Psoas muscle (tissue), 8 donors: ENCODE data around the gene C4orf54. TPM values are rescaled to one million over a fixed set of nuclear protein-coding genes. Genes with fewer than 3 reads are reported as not detected.

Source experiments
- ATAC-seq, 4 donors: fragments of 200-7000 bp; cut with Tn5 transposase; one replicate each; pipeline ENCODE4 v1.9.1; 2020; ENCODE audit warnings: moderate library complexity in 3 of 4, mild to moderate bottlenecking in 2 of 4
- DNase-seq, 2 donors: peaks; one replicate each; pipeline ENCODE4 v3.0.0-alpha.2; 2020
- H3K27ac ChIP-seq: fragments of 200-600 bp; one replicate; pipeline ENCODE4 v1.8.0; 2022
- H3K27me3 ChIP-seq, 3 donors: fragments of 200-600 bp in 1 of 3; one replicate each; pipeline versions ENCODE4 v1.6.1 to v1.8.0; 2013 to 2022; ENCODE audit warnings: low read length in 2 of 3, mild to moderate bottlenecking in 2 of 3, moderate library complexity in 1 of 3; ENCODE audit not compliant: insufficient read depth in 3 of 3
- H3K36me3 ChIP-seq, 2 donors: fragments of 200-600 bp in 1 of 2; one replicate each; pipeline versions ENCODE4 v1.6.1 to v1.8.0; 2013 to 2022; ENCODE audit warnings: low read depth in 1 of 2, mild to moderate bottlenecking in 1 of 2, moderate library complexity in 1 of 2; ENCODE audit not compliant: insufficient read depth in 1 of 2
- H3K4me1 ChIP-seq: fragments of 200-600 bp; one replicate; pipeline ENCODE4 v1.8.0; 2022
- H3K4me3 ChIP-seq: fragments of 200-600 bp; one replicate; pipeline ENCODE4 v1.8.0; 2022; ENCODE audit warnings: mild to moderate bottlenecking
- H3K9me3 ChIP-seq: fragments of 200-600 bp; one replicate; pipeline ENCODE4 v1.8.0; 2022
- WGBS, 3 donors: extraction: QIAGEN DNeasy Blood & Tissue Kit; methylation state at CpG; one replicate each; pipeline versions ENCODE4 v1.1.6 to v1.1.7; 2013; 5-methylcytosine and 5-hydroxymethylcytosine counted together
- intact Hi-C, 2 donors: fragments of 100-400 bp; cut with DNase I; formaldehyde crosslinking; loops; one replicate each; pipeline versions ENCODE4 v1.11.0 to v1.14.2; 2022
- polyA plus RNA-seq, 3 donors: library from polyadenylated mRNA; stranded (reverse); fragments of 200-250 nt; gene quantifications; one replicate each; pipeline ENCODE4 v1.2.3, GENCODE V29; 2013
- total RNA-seq, 4 donors: library from RNA; stranded (reverse); fragmentation: NEBNext Ultra II Directional in 2 of 4; extraction: Animal tissue kit (Norgen Biotek cat#: 25700) in 2 of 4; gene quantifications; one replicate each; pipeline versions ENCODE4 v1.2.1 to v1.2.4, GENCODE V29; 2021 to 2023
- TF ChIP-seq, protein P1 (sequence below): fragments of 200-600 bp; IDR thresholded peaks from one replicate; pipeline ENCODE4 v1.8.0; 2022; ENCODE audit warnings: antibody characterized with exemption
- donor health status: healthy with polysubstance abuse.
- donor health status: DM: no; HTN: no; CAD: no; lungs with moderate emphysema.
- donor health status: Bipolar disorder and iron deficiency.
- donor health status: healthy.
- donor health status: DM: yes; HTN: yes; CAD: no.
- donor health status: DM: no; HTN: no; CAD: no.
- donor health status: DM: no; HTN: no; CAD: no.
- donor health status: DM: yes; HTN: yes; CAD: no.

C4orf54 gene
- total and polyA plus RNA-seq, 7 donors: 3.3 to 151 (median 58.1) TPM

DNA sequence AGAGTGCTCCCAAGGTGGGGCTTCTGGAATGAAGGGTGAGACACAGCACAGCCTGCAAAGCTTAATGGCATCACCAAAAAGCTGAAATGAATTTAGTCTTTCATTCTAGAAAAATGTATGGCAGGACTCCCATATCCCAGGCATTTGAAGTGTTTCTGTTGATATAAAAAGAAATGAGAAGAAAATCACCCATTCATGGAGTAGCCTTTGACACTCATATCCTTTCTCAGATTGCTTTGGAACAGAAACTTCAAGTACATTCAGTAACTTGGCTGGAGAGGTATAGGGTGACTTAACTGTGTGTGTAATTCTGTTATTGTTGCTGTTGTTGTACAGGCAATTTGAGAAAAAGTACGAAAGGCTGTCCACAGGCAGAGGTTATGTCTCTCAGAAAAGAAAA is 35.3 kb downstream of the C4orf54 start:
- Histone ChIP-seq H3K27me3 (no peaks in the 10 kb centered on the region), H3K4me3 (no peak overlapping the region), H3K9me3 (no peaks in the 10 kb centered on the region), H3K36me3 (no peaks in the 10 kb centered on the region), H3K4me1 (peaks cover under 1% of the 10 kb centered on the region), H3K27ac (no peak overlapping the region)
- DNase-seq (no peak), ATAC-seq (no peak)
- intact Hi-C loops: loop anchor here in 1 of 2 donors (5.0 to 10.0 kb wide), 2 partner anchors 50 to 322 kb away; partner anchors contain the start of genes DNAJB14 and MTTP
- WGBS, 3 donors: 43 to 96% (median 63%) methylated on average over 1 of the region's 1 CpG
- TF ChIP-seq, protein P1, sequence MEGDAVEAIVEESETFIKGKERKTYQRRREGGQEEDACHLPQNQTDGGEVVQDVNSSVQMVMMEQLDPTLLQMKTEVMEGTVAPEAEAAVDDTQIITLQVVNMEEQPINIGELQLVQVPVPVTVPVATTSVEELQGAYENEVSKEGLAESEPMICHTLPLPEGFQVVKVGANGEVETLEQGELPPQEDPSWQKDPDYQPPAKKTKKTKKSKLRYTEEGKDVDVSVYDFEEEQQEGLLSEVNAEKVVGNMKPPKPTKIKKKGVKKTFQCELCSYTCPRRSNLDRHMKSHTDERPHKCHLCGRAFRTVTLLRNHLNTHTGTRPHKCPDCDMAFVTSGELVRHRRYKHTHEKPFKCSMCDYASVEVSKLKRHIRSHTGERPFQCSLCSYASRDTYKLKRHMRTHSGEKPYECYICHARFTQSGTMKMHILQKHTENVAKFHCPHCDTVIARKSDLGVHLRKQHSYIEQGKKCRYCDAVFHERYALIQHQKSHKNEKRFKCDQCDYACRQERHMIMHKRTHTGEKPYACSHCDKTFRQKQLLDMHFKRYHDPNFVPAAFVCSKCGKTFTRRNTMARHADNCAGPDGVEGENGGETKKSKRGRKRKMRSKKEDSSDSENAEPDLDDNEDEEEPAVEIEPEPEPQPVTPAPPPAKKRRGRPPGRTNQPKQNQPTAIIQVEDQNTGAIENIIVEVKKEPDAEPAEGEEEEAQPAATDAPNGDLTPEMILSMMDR: no peak

DNA sequence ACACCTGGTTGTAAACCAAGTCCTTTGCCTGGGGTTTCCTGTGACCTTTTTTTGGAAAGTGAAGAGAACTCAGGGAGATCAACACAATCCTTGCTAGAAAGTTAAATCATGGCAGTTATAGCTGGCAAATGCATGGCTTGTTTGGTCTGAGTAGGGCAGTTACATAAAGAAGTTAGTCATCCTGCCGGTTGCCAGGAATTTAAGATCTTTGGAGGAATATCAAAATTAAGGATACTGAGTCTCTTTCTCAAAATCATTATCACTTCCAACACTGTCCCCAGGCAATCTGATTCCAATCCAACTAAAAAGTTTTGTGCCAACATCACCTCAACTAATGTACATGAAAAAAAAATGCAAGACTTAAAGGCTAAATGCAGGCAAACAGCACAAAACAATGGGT is 40.3 kb downstream of the C4orf54 start:
- no peaks in the 10 kb centered on the region for H3K9me3 ChIP-seq
- H3K27me3 ChIP-seq: no peaks in the 10 kb centered on the region
- ATAC-seq (no peak), DNase-seq (no peak)
- WGBS, 3 donors: 21 to 32% (median 26%) methylated on average over 1 of the region's 1 CpG
- no peaks in the 10 kb centered on the region for H3K36me3 ChIP-seq
- H3K27ac ChIP-seq: no peak overlapping the region
- TF ChIP-seq, protein P1: no peak
- H3K4me3 ChIP-seq: no peak overlapping the region
- H3K4me1 ChIP-seq: peaks cover 25% of the 10 kb centered on the region
- intact Hi-C loops: no loop called here

DNA sequence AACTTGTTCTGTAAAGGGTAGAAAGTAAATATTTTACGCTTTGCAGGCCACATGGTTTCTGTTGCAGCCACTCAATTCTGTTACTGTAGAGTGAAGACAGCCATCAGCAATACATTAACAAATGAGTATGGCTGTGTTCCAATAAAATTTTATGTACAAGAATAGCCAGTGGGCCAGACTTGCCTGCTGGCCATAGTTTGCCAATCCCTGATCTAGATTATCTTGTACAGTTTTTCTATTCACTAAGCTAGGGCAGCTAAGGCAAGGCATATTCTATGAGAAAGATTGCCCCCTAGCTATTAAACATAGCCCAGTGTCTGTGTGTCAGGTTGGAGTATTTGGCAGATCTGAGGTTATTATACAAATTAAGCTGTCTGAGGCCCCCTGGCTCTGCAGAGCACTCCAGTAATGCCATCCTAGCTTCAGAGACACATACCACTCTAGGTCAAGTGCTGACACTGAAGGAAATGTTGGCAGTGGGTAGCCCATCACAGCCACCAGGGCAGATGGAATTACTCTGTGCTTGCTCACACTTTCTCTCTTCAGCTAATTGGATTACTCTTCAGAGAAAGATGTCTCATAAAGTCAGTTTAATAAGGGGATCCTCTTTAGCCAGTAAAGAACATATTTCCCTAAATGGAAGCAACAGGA is 42.3 kb downstream of the C4orf54 start:
- Histone ChIP-seq H3K4me3 (no peak overlapping the region), H3K36me3 (no peaks in the 10 kb centered on the region), H3K4me1 (peaks cover 42% of the 10 kb centered on the region), H3K27ac (peak overlapping the region; percentile 30), H3K27me3 (no peaks in the 10 kb centered on the region), H3K9me3 (no peaks in the 10 kb centered on the region)
- intact Hi-C loops: no loop called here
- TF ChIP-seq, protein P1: no peak
- 32 to 84% (median 46%) methylated on average over 1 of the region's 1 CpG for WGBS, 3 donors
- ATAC-seq (peak; percentile 71 to 92 (median 88)), DNase-seq (no peak)

DNA sequence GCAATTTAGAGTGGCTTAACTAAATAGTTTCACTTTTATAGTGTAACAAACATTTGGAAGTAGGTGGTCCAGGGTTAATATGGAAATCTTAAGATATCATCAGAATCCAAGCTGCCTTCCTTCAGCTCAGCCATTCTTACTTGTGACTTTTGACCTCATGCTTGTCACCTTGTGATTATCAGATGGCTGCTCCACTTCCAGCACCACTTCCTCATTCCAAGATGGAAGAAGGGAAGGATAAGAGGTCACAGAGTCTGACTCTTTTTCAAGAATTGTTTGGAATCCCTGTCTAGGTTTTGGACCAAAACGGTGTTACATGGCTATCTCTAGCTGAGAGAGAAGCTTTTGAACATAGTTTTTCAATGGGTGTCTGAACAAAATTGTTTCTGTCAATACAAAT is 43.1 kb downstream of the C4orf54 start:
- TF ChIP-seq, protein P1: no peak
- Histone ChIP-seq H3K9me3 (no peaks in the 10 kb centered on the region), H3K36me3 (no peaks in the 10 kb centered on the region), H3K4me3 (no peak overlapping the region), H3K27ac (peak overlapping the region; percentile 21), H3K4me1 (peaks cover 42% of the 10 kb centered on the region), H3K27me3 (no peaks in the 10 kb centered on the region)
- DNase-seq (no peak), ATAC-seq (no peak)
- intact Hi-C loops: no loop called here
- 55 to 62% (median 61%) methylated on average over 1 of the region's 1 CpG for WGBS, 3 donors

DNA sequence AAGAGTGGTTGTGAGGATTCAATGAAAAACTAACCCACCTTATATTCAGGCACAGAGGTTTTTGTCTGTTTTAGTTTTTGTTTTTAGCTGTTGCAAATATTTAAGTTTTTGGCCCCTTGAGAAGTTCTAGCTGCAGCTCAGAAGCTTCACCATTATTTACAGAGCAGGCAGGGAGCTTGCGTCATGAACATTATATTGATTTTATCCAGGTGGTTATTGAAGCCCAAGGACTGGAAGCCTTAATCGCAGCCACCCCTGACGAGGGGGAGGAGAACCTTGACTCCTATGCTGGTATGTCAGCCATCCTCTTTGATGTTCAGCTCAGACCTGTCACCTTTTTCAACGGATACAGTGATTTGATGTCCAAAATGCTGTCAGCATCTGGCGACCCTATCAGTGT is 44.9 kb downstream of the C4orf54 start:
- ATAC-seq (no peak), DNase-seq (no peak)
- Histone ChIP-seq H3K36me3 (no peaks in the 10 kb centered on the region), H3K9me3 (no peaks in the 10 kb centered on the region), H3K27me3 (no peaks in the 10 kb centered on the region), H3K4me1 (peaks cover 42% of the 10 kb centered on the region), H3K27ac (peak overlapping the region; percentile 57), H3K4me3 (no peak overlapping the region)
- TF ChIP-seq, protein P1: no peak
- 33 to 62% (median 50%) methylated on average over 5 of the region's 5 CpGs for WGBS, 3 donors
- intact Hi-C loops: no loop called here
